ENCODE results near the gene KLHDC3.

KLHDC3 gene

GRCh38 chr6:43060755-43061633 lies 46.9 kb downstream of the KLHDC3 start:
- DNase-seq = no peak
- Mint-ChIP-seq H3K36me3 (peaks cover 11% of the 10 kb centered on the region), H3K4me1 (peaks cover 40% of the 10 kb centered on the region), H3K4me3 (peak overlapping the region; percentile 93), H3K9me3 (no peaks in the 10 kb centered on the region), H3K27ac (no peak overlapping the region), H3K27me3 (no peaks in the 10 kb centered on the region)
- CTCF ChIA-PET = interaction anchor here (0.9 to 1.7 kb wide), 2 partner anchors 8 to 83 kb away, joined by 3 to 6 read pairs; no protein-coding TSS in a partner anchor

- Mint-ChIP-seq H3K27ac (no peak overlapping the region), H3K27me3 (no peaks in the 10 kb centered on the region), H3K4me1 (peaks cover 36% of the 10 kb centered on the region), H3K36me3 (peaks cover 8% of the 10 kb centered on the region), H3K9me3 (no peaks in the 10 kb centered on the region), H3K4me3 (no peak overlapping the region)
- no peak for DNase-seq
- CTCF ChIA-PET = no interaction called here
These were observed 47.8 kb downstream of the KLHDC3 start for GRCh38 chr6:43061861-43062260.

- Mint-ChIP-seq H3K4me3 (no peak overlapping the region), H3K27me3 (no peaks in the 10 kb centered on the region), H3K27ac (no peak overlapping the region), H3K9me3 (no peaks in the 10 kb centered on the region), H3K36me3 (peaks cover 6% of the 10 kb centered on the region), H3K4me1 (peaks cover 32% of the 10 kb centered on the region)
- DNase-seq = no peak
- CTCF ChIA-PET = interaction anchor here (0.9 kb wide), 1 partner anchor 81 kb away, joined by 3 read pairs; no protein-coding TSS in a partner anchor
These were observed 48.8 kb downstream of the KLHDC3 start for GRCh38 chr6:43062818-43063217.

GRCh38 chr6:43070028-43070632 lies 56.1 kb downstream of the KLHDC3 start:
- Mint-ChIP-seq H3K27me3 (peaks cover 14% of the 10 kb centered on the region), H3K27ac (no peak overlapping the region), H3K4me1 (peaks cover 5% of the 10 kb centered on the region), H3K36me3 (peaks cover 3% of the 10 kb centered on the region), H3K4me3 (no peak overlapping the region), H3K9me3 (no peaks in the 10 kb centered on the region)
- CTCF ChIA-PET = interaction anchor here (0.7 to 1.1 kb wide), 3 partner anchors 73 to 402 kb away, joined by 3 to 9 read pairs (median 6); no protein-coding TSS in a partner anchor
- DNase-seq = peak; percentile 48
